B cell (primary cell): ENCODE measurements around the gene WDR90.

Experiments used
- EZH2 ChIP-seq: IDR thresholded peaks from 2 replicates; pipeline ENCODE4 v1.6.1; 2012; ENCODE audit warnings: borderline replicate concordance, low read depth, mild to moderate bottlenecking, moderate library complexity, low read length; ENCODE audit not compliant: insufficient read depth, poor library complexity, severe bottlenecking
- TF ChIP-seq, protein P1 (sequence below): fragments of 200-600 bp; IDR thresholded peaks from one replicate; pipeline ENCODE4 v1.8.0; 2022; ENCODE audit warnings: antibody characterized with exemption, mild to moderate bottlenecking

- TF ChIP-seq, protein P1, sequence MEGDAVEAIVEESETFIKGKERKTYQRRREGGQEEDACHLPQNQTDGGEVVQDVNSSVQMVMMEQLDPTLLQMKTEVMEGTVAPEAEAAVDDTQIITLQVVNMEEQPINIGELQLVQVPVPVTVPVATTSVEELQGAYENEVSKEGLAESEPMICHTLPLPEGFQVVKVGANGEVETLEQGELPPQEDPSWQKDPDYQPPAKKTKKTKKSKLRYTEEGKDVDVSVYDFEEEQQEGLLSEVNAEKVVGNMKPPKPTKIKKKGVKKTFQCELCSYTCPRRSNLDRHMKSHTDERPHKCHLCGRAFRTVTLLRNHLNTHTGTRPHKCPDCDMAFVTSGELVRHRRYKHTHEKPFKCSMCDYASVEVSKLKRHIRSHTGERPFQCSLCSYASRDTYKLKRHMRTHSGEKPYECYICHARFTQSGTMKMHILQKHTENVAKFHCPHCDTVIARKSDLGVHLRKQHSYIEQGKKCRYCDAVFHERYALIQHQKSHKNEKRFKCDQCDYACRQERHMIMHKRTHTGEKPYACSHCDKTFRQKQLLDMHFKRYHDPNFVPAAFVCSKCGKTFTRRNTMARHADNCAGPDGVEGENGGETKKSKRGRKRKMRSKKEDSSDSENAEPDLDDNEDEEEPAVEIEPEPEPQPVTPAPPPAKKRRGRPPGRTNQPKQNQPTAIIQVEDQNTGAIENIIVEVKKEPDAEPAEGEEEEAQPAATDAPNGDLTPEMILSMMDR, result no peak
- TF ChIP-seq EZH2, result no peak
Observed at GRCh38 chr16:709566-710499, 60.7 kb downstream of the WDR90 start.
